Endometrium (tissue), 2 donors: ENCODE data around the gene KPNA6.

Experiments used
- FAIRE-seq: peaks from 2 replicates; lab custom pipeline; 2012; peaks lifted over from hg19 to GRCh38; lab: Jason Lieb, UNC
- donor health status: control.
- donor health status: control.

Gene KPNA6

GRCh38 chr1:32219022-32219421 lies 111.2 kb downstream of the KPNA6 start:
- FAIRE-seq, result peak; percentile 84

- no peak for FAIRE-seq
Observed at GRCh38 chr1:32220746-32221580, 113.1 kb downstream of the KPNA6 start.

GRCh38 chr1:32221581-32221979 lies 113.7 kb downstream of the KPNA6 start:
- FAIRE-seq, result no peak

- peak; percentile 45 for FAIRE-seq
Observed at GRCh38 chr1:32221980-32222755, 114.3 kb downstream of the KPNA6 start, which contains the start of the genes EIF3I and TMEM234. EIF3I (plus strand) TSS chr1:32222407; CDS start chr1:32222442, 35 bp downstream. TMEM234 (minus strand) TSS chr1:32222353; CDS start chr1:32222322, 31 bp downstream.

GRCh38 chr1:32223683-32224082 lies 115.8 kb downstream of the KPNA6 start:
- FAIRE-seq, result no peak

- FAIRE-seq, result no peak
Observed at GRCh38 chr1:32224285-32224684, 116.4 kb downstream of the KPNA6 start.
